Activated T-helper 2 cell treated with anti-CD3 and anti-CD28 coated beads, Interferon-gamma antibody, Interleukin-2, Interleukin-4, amounts not matched to agents 10 μg/mL and 5 μg/mL and 100 μg/mL, durations not matched to agents 14 hours and 24 hours and 36 hours (primary cell): ENCODE measurements around the gene SPAG4. TPM values are rescaled to one million over a fixed set of nuclear protein-coding genes. Genes with fewer than 3 reads are reported as not detected.

ENCODE experiments used
- DNase-seq: peaks from one replicate; pipeline ENCODE4 v3.0.0; 2021; ENCODE audit warnings: low spot score
- H3K27ac Mint-ChIP-seq: one replicate; pipeline ENCODE4 v1.8.0; 2021; ENCODE audit warnings: mixed read lengths
- H3K27me3 Mint-ChIP-seq: one replicate; pipeline ENCODE4 v1.8.0; 2021; ENCODE audit warnings: low read depth, mixed read lengths
- H3K36me3 Mint-ChIP-seq: one replicate; pipeline ENCODE4 v1.8.0; 2021; ENCODE audit warnings: low read depth, mixed read lengths
- H3K4me1 Mint-ChIP-seq: one replicate; pipeline ENCODE4 v1.8.0; 2021; ENCODE audit warnings: low read depth, mixed read lengths
- H3K4me3 Mint-ChIP-seq: one replicate; pipeline ENCODE4 v1.8.0; 2021; ENCODE audit warnings: low read depth, mild to moderate bottlenecking, moderate library complexity, mixed read lengths
- H3K9me3 Mint-ChIP-seq: one replicate; pipeline ENCODE4 v1.8.0; 2021; ENCODE audit warnings: mixed read lengths
- intact Hi-C: fragments of 100-400 bp; cut with micrococcal nuclease; formaldehyde crosslinking; loops from one replicate; pipeline ENCODE4 v1.15.1; 2023
- total RNA-seq: library from RNA; stranded (reverse); gene quantifications from 2 replicates; pipeline ENCODE4 v1.2.3, GENCODE V29; 2022

SPAG4 gene
- total RNA-seq, 1 donor from 2014 or later, result 11.8 TPM

DNA sequence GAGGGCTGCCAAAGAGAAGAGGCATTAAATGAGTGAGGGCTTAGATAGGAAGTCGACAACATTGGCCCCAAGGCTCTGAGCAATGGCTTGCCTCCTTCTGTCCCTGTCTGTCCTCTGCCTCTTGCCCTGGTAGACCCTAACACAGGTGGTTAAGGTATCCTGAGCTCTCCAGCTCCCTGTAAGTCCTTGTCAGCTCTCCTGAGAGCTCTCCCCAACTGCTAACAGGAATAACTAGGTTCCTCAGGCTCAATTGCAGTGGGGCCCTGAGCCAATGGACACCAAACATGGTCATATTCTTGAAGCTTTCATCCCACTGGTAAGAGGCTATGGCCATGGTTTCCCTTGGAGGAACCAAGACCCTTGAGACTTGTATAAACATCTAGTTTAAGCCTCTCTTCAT is 54.1 kb downstream of the SPAG4 start:
- intact Hi-C loops, result no loop called here
- H3K36me3 Mint-ChIP-seq, result peaks cover 52% of the 10 kb centered on the region
- no peak for DNase-seq
- H3K4me3 Mint-ChIP-seq, result no peak overlapping the region
- no peaks in the 10 kb centered on the region for H3K9me3 Mint-ChIP-seq
- H3K27me3 Mint-ChIP-seq, result no peaks in the 10 kb centered on the region
- no peak overlapping the region for H3K27ac Mint-ChIP-seq
- H3K4me1 Mint-ChIP-seq, result peaks cover 4% of the 10 kb centered on the region

Other genes starting within 250 kb of the SPAG4 start
- 53.9 and 65.7 TPM in 2 replicates for gene UQCC1, start 203.9 kb upstream of the SPAG4 start, total RNA-seq
- gene GDF5, start 177.6 kb upstream of the SPAG4 start, total RNA-seq, result not detected in 2 replicates
- gene CEP250, start 160.2 kb upstream of the SPAG4 start, total RNA-seq, result 51.0 and 54.6 TPM in 2 replicates
- not detected in 2 replicates for gene C20orf173, start 86.2 kb upstream of the SPAG4 start, total RNA-seq
- gene ERGIC3, start 73.8 kb upstream of the SPAG4 start, total RNA-seq, result 141 and 143 TPM in 2 replicates
- 342 and 347 TPM in 2 replicates for gene CPNE1, start 49.1 kb downstream of the SPAG4 start, total RNA-seq
- 147 and 148 TPM in 2 replicates for gene RBM12, start 49.1 kb downstream of the SPAG4 start, total RNA-seq
- gene NFS1, start 83.5 kb downstream of the SPAG4 start, total RNA-seq, result 39.1 and 39.8 TPM in 2 replicates
- gene ROMO1, start 83.6 kb downstream of the SPAG4 start, total RNA-seq, result 93.0 and 98.4 TPM in 2 replicates
- 358 and 360 TPM in 2 replicates for gene RBM39, start 126.4 kb downstream of the SPAG4 start, total RNA-seq
- 55.1 and 64.3 TPM in 2 replicates for gene PHF20, start 156.2 kb downstream of the SPAG4 start, total RNA-seq